Right ventricle myocardium inferior (tissue), 1 donor: Measurements from ENCODE around the gene ITGB1BP1. TPM values are rescaled to one million over a fixed set of nuclear protein-coding genes. Genes with fewer than 3 reads are reported as not detected.

Experiments used
- ATAC-seq: fragments of 200-7000 bp; cut with Tn5 transposase; one replicate; pipeline ENCODE4 v1.9.1; 2020; ENCODE audit warnings: mild to moderate bottlenecking, moderate library complexity
- DNase-seq: peaks from one replicate; pipeline ENCODE4 v3.0.0; 2021; ENCODE audit errors: missing footprints
- intact Hi-C: fragments of 100-400 bp; cut with DNase I; formaldehyde crosslinking; loops from one replicate; pipeline ENCODE4 v1.11.0; 2022
- total RNA-seq: library from RNA; stranded (reverse); fragmentation: NEBNext Ultra II Directional; extraction: Animal tissue kit (Norgen Biotek cat#: 25700); gene quantifications from one replicate; pipeline ENCODE4 v1.2.1, GENCODE V29; 2021
- donor health status: DM: no; HTN: yes; CAD: no; lungs with severe emphysema.

Gene ITGB1BP1
- total RNA-seq, 1 donor from 2014 or later, result 93.1 TPM

GRCh38 chr2:9430316-9431293 is 7.3 kb upstream of the ITGB1BP1 start:
- intact Hi-C loops, result no loop called here
- ATAC-seq (no peak), DNase-seq (no peak)

GRCh38 chr2:9428965-9429577 is 5.7 kb upstream of the ITGB1BP1 start:
- ATAC-seq, result no peak
- intact Hi-C loops, result no loop called here
- no peak for DNase-seq

GRCh38 chr2:9424447-9425164 is 1.3 kb upstream of the ITGB1BP1 start:
- intact Hi-C loops, result loop anchor here (1.0 kb wide), 1 partner anchor 282 kb away; no protein-coding TSS in a partner anchor
- ATAC-seq, result no peak
- DNase-seq, result no peak

- intact Hi-C loops, result loop anchor here (1.0 to 2.0 kb wide), 2 partner anchors 217 to 282 kb away; partner anchors contain the start of gene ASAP2
- ATAC-seq (no peak), DNase-seq (no peak)
Measured at GRCh38 chr2:9423922-9424272, 569 bp upstream of the ITGB1BP1 start.

GRCh38 chr2:9422321-9423099 is 818 bp downstream of the ITGB1BP1 start:
- ATAC-seq (peak; percentile 20), DNase-seq (peak; percentile 80)
- intact Hi-C loops, result loop anchor here (2.0 kb wide), 1 partner anchor 216 kb away; the partner anchor contains the start of gene ASAP2

- intact Hi-C loops, result no loop called here
- no peak for ATAC-seq
- no peak for DNase-seq
Measured at GRCh38 chr2:9420495-9420894, 2.8 kb downstream of the ITGB1BP1 start.

- ATAC-seq (no peak), DNase-seq (no peak)
- intact Hi-C loops, result no loop called here
Measured at GRCh38 chr2:9419541-9419940, 3.8 kb downstream of the ITGB1BP1 start.

- DNase-seq (no peak), ATAC-seq (no peak)
- intact Hi-C loops, result no loop called here
Measured at GRCh38 chr2:9418746-9419145, 4.6 kb downstream of the ITGB1BP1 start.

- no peak for DNase-seq
- intact Hi-C loops, result no loop called here
- no peak for ATAC-seq
Measured at GRCh38 chr2:9417725-9418124, 5.6 kb downstream of the ITGB1BP1 start.

- DNase-seq (no peak), ATAC-seq (no peak)
- intact Hi-C loops, result no loop called here
Measured at GRCh38 chr2:9416962-9417316, 6.4 kb downstream of the ITGB1BP1 start.

- DNase-seq, result no peak
- intact Hi-C loops, result no loop called here
- no peak for ATAC-seq
Measured at GRCh38 chr2:9416267-9416961, 6.9 kb downstream of the ITGB1BP1 start.

- intact Hi-C loops, result no loop called here
- ATAC-seq (no peak), DNase-seq (no peak)
Measured at GRCh38 chr2:9415516-9416169, 7.7 kb downstream of the ITGB1BP1 start.

GRCh38 chr2:9412781-9413180 is 10.5 kb downstream of the ITGB1BP1 start:
- DNase-seq (no peak), ATAC-seq (no peak)
- intact Hi-C loops, result no loop called here

- ATAC-seq (no peak), DNase-seq (no peak)
- intact Hi-C loops, result no loop called here
Measured at GRCh38 chr2:9410108-9410507, 13.2 kb downstream of the ITGB1BP1 start.

GRCh38 chr2:9408641-9409151 is 14.6 kb downstream of the ITGB1BP1 start:
- no peak for ATAC-seq
- no peak for DNase-seq
- intact Hi-C loops, result no loop called here

- ATAC-seq, result no peak
Measured at GRCh38 chr2:9407363-9407811, 15.9 kb downstream of the ITGB1BP1 start.

GRCh38 chr2:9406529-9407362 is 16.6 kb downstream of the ITGB1BP1 start:
- intact Hi-C loops, result no loop called here
- ATAC-seq (no peak), DNase-seq (no peak)

More at GRCh38 chr2:9407363-9407811, 15.9 kb downstream of the ITGB1BP1 start:
- no peak for DNase-seq
- intact Hi-C loops, result no loop called here
